Left lobe of liver (tissue), 2 donors: Measurements from ENCODE around the gene TMEM205. TPM values are rescaled to one million over a fixed set of nuclear protein-coding genes. Genes with fewer than 3 reads are reported as not detected.
"Not testable (repeated sequence)": the region's sequence is repeated elsewhere in the genome, so short reads cannot be mapped to it uniquely, and the experiment has no call there.

ENCODE experiments used
- ATAC-seq: fragments of 200-7000 bp; cut with Tn5 transposase; one replicate; pipeline ENCODE4 v1.9.1; 2020; ENCODE audit warnings: mild to moderate bottlenecking, moderate library complexity
- DNase-seq: peaks from one replicate; pipeline ENCODE4 v3.0.0-alpha.2; 2020; ENCODE audit warnings: low spot score
- total RNA-seq: library from RNA; stranded (reverse); gene quantifications from one replicate; pipeline ENCODE4 v1.2.1, GENCODE V29; 2021
- donor health status: DM: no; HTN: no; CAD: no; lungs with moderate emphysema.
- donor health status: DM: no; HTN: yes; CAD: no.

The TMEM205 gene
- total RNA-seq, result 154 TPM

- ATAC-seq (peak; percentile 88), DNase-seq (peak; percentile 99)
Measured at GRCh38 chr19:11346104-11346940, at the start of gene TMEM205, which contains the start of gene CCDC159. TMEM205 (minus strand) TSS chr19:11346268; CDS start chr19:11345619, 649 bp downstream. CCDC159 (plus strand) TSS chr19:11346519; CDS start chr19:11346607, 88 bp downstream.

- DNase-seq (no peak), ATAC-seq (no peak)
Measured at GRCh38 chr19:11390933-11391680, 45.0 kb upstream of the TMEM205 start.

- DNase-seq, result no peak
- ATAC-seq, result no peak
Measured at GRCh38 chr19:11390359-11390758, 44.3 kb upstream of the TMEM205 start.

GRCh38 chr19:11387162-11388034, 41.3 kb upstream of the TMEM205 start:
- no peak for ATAC-seq
- no peak for DNase-seq

- DNase-seq, result no peak
- no peak for ATAC-seq
Measured at GRCh38 chr19:11384778-11385129, 38.7 kb upstream of the TMEM205 start.

- no peak for DNase-seq
- no peak for ATAC-seq
Measured at GRCh38 chr19:11383706-11384048, 37.6 kb upstream of the TMEM205 start.

GRCh38 chr19:11382898-11383705, 37.0 kb upstream of the TMEM205 start:
- ATAC-seq, result peak; percentile 42
- DNase-seq, result peak; percentile 67

- peak; percentile 82 for ATAC-seq
- DNase-seq, result peak; percentile 95
Measured at GRCh38 chr19:11380653-11381537, 34.8 kb upstream of the TMEM205 start.

- DNase-seq, result no peak
- ATAC-seq, result no peak
Measured at GRCh38 chr19:11379857-11380350, 33.8 kb upstream of the TMEM205 start.

GRCh38 chr19:11379269-11379845, 33.3 kb upstream of the TMEM205 start:
- ATAC-seq, DNase-seq: not testable (repeated sequence)

GRCh38 chr19:11378319-11379189, 32.5 kb upstream of the TMEM205 start:
- no peak for DNase-seq

GRCh38 chr19:11377756-11378155, 31.7 kb upstream of the TMEM205 start:
- DNase-seq, result no peak
- ATAC-seq, result no peak

More at GRCh38 chr19:11378319-11379189, 32.5 kb upstream of the TMEM205 start:
- ATAC-seq, result no peak

GRCh38 chr19:11377237-11377636, 31.2 kb upstream of the TMEM205 start:
- no peak for ATAC-seq
- no peak for DNase-seq

- peak; percentile 44 for ATAC-seq
- DNase-seq, result peak; percentile 83
Measured at GRCh38 chr19:11375143-11375948, 29.3 kb upstream of the TMEM205 start.

GRCh38 chr19:11374433-11375142, 28.5 kb upstream of the TMEM205 start, which contains the start of gene SWSAP1:
SWSAP1 (plus strand) TSS chr19:11374666; CDS start chr19:11374681, 15 bp downstream.
- DNase-seq, result peak; percentile 99
- ATAC-seq, result peak; percentile 88

- no peak for ATAC-seq
- DNase-seq, result no peak
Measured at GRCh38 chr19:11373885-11374432, 27.9 kb upstream of the TMEM205 start.
